ENCODE measurements around the gene COX19. TPM values are rescaled to one million over a fixed set of nuclear protein-coding genes. Genes with fewer than 3 reads are reported as not detected.
A peak's percentile ranks its signal among the peaks of the same experiment; 100 is the strongest.
"Not testable (repeated sequence)": the region's sequence is repeated elsewhere in the genome, so short reads cannot be mapped to it uniquely, and the experiment has no call there.

Gene COX19
- total and polyA plus RNA-seq, 2 of the 13 experiments (the other 11 are each of a cell fraction or from before 2014, with no cell fraction given) = 11.5 to 21.7 TPM

GRCh38 chr7:1004018-1004852, 28.9 kb upstream of the COX19 start:
- Histone ChIP-seq H3K4me1 (ENCODE audit: insufficient read depth, low read length) (no peaks in the 10 kb centered on the region), H3K36me3 (replicated peaks in 1 of 2; ENCODE audit: control insufficient read depth in 1 of 2, insufficient read depth in 2 of 2, low read length in 2 of 2) (peaks cover 1 to 6% of the 10 kb centered on the region in 2 experiments; a peak in 2 of 5 replicates), H3K9me3 (ENCODE audit: low read length) (no peaks in the 10 kb centered on the region), H3K27ac (ENCODE audit: extremely low read length, insufficient read depth, low read length) (no peak overlapping the region), H2AFZ (ENCODE audit: low read length) (no peak overlapping the region), H4K20me1 (ENCODE audit: insufficient read depth, low read length) (no peaks in the 10 kb centered on the region), H3K9ac (ENCODE audit: insufficient read depth, low read depth, low read length) (no peak overlapping the region), H3K79me2 (ENCODE audit: insufficient read depth, low read length) (no peaks in the 10 kb centered on the region), H3K4me2 (ENCODE audit: low read depth, low read length) (no peak overlapping the region), H3K4me3 (replicated peaks in 1 of 3; ENCODE audit: insufficient read depth in 1 of 3, low read depth in 2 of 3, low read length in 3 of 3) (no peak overlapping the region), H3K27me3 (ENCODE audit: control insufficient read depth in 1 of 2, insufficient read depth in 2 of 2, low read length in 2 of 2) (no peaks in the 10 kb centered on the region)
- FAIRE-seq (no peak), DNase-seq (ENCODE audit: low spot score) (no peak), ATAC-seq (peak; percentile 15; the same call in 2 of the 3 replicates)
- POLR2A ChIA-PET = no interaction called here
- 94% methylated on average over 21 of the region's 32 CpGs for WGBS (ENCODE audit: low lambda C conversion rate)
- in situ Hi-C loops (cut with HindIII; ENCODE audit: extremely low pct_ligation_motif_present, low pct_unique_long_range_greater_than_20kb) = no loop called here
- intact Hi-C loops (cut with micrococcal nuclease; ENCODE audit: unreplicated experiment) = no loop called here
- no TSS peak for BruUV-seq (replicated peaks)
- TF ChIP-seq ZNF160 (CRISPR knock-in tag; IDR thresholded peaks at IDR 0.05) = no peak
- TF ChIP-seq, protein P1, sequence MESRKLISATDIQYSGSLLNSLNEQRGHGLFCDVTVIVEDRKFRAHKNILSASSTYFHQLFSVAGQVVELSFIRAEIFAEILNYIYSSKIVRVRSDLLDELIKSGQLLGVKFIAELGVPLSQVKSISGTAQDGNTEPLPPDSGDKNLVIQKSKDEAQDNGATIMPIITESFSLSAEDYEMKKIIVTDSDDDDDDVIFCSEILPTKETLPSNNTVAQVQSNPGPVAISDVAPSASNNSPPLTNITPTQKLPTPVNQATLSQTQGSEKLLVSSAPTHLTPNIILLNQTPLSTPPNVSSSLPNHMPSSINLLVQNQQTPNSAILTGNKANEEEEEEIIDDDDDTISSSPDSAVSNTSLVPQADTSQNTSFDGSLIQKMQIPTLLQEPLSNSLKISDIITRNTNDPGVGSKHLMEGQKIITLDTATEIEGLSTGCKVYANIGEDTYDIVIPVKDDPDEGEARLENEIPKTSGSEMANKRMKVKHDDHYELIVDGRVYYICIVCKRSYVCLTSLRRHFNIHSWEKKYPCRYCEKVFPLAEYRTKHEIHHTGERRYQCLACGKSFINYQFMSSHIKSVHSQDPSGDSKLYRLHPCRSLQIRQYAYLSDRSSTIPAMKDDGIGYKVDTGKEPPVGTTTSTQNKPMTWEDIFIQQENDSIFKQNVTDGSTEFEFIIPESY (CRISPR knock-in tag; IDR thresholded peaks at IDR 0.05) = no peak
- CTCF ChIA-PET (ENCODE audit: low intra/inter-chr PET ratio, low total read pairs) = no interaction called here

GRCh38 chr7:1002445-1002844, 27.1 kb upstream of the COX19 start:
- ATAC-seq; CTCF ChIA-PET (ENCODE audit: low intra/inter-chr PET ratio, low total read pairs); in situ Hi-C loops (cut with HindIII; ENCODE audit: extremely low pct_ligation_motif_present, low pct_unique_long_range_greater_than_20kb); H3K79me2 ChIP-seq (ENCODE audit: insufficient read depth, low read length); H3K27me3 ChIP-seq (ENCODE audit: control insufficient read depth in 1 of 2, insufficient read depth in 2 of 2, low read length in 2 of 2); H4K20me1 ChIP-seq (ENCODE audit: insufficient read depth, low read length); FAIRE-seq; H2AFZ ChIP-seq (ENCODE audit: low read length); H3K4me2 ChIP-seq (ENCODE audit: low read depth, low read length); POLR2A ChIA-PET; H3K4me1 ChIP-seq (ENCODE audit: insufficient read depth, low read length); H3K27ac ChIP-seq (ENCODE audit: extremely low read length, insufficient read depth, low read length); intact Hi-C loops (cut with micrococcal nuclease; ENCODE audit: unreplicated experiment); H3K9ac ChIP-seq (ENCODE audit: insufficient read depth, low read depth, low read length); H3K9me3 ChIP-seq (ENCODE audit: low read length); DNase-seq (ENCODE audit: low spot score); BruUV-seq (replicated peaks); H3K4me3 ChIP-seq (replicated peaks in 1 of 3; ENCODE audit: insufficient read depth in 1 of 3, low read depth in 2 of 3, low read length in 3 of 3); H3K36me3 ChIP-seq (replicated peaks in 1 of 2; ENCODE audit: control insufficient read depth in 1 of 2, insufficient read depth in 2 of 2, low read length in 2 of 2): not testable (repeated sequence)
- 100% methylated on average over 4 of the region's 7 CpGs for WGBS (ENCODE audit: low lambda C conversion rate)
- peak; percentile 91 for TF ChIP-seq HNRNPL (IDR thresholded peaks at IDR 0.05; ENCODE audit: low read depth, low read length)
